GM18520 (cell line): Measurements from ENCODE around the gene ZBTB11.
A peak's percentile ranks its signal among the peaks of the same experiment; 100 is the strongest.
"Not testable (repeated sequence)": the region's sequence is repeated elsewhere in the genome, so short reads cannot be mapped to it uniquely, and the experiment has no call there.

Experiments used
- ATAC-seq: cut with Tn5 transposase; IDR thresholded peaks from one replicate; pipeline ENCODE4 v1.9.1; 2021; ENCODE audit not compliant: unreplicated experiment

The ZBTB11 gene

DNA sequence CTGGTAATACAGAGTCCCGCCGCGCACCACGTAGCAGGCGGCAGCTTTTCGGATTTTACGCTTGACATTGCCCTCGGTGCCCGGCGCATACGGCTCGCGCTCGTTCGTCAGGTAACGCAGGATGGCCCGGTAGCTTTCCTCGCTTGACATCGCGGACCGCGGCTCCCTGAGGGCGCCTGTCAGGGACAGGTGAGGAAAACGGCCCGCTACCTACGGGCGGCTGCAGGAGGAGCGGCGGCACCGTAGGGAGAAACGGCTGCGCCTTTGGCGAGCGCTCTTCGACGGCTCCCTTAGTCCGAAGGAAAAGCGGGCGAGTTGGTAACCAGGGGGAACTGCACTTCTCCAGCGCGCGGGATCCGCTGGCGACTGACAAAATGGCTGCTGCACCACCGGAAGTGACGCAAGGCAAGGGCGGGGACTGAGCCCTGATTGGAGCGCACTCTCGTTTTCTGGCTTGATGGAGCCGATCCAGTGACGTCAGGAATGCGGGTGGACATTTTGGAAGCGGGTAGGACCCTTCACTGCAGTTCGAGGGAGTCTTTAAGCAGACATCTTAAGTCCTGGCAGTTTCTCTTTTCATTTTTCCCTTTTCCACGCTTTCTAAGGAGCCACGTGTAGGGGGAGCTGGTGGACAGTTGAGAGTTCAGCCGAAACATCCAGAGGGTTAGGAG, at the start of gene ZBTB11:
Gene ZBTB11, minus strand, starts transcription at position 368 of the 671 bp plus-strand sequence. Its CDS starts 218 bp downstream, at position 150.
- peak; percentile 66 for ATAC-seq

DNA sequence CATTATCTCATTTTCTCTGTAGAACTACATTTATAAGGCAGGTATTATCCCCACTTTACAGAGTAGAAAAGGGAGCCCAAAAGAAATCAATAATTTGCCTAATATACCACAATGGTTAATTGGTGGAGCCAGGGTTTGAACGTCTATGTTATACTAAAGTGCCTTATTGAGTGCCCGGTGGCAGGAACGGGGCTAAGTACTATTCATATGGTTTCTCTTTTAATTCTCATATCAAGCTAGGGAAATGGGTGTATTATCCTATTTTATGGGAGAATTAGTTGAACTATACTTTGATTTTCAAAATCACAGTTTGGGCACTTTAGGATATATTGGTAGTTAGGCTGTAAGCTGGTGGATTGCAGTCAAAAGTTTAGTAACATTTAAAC, 49.0 kb upstream of the ZBTB11 start:
- no peak for ATAC-seq

- ATAC-seq = no peak
Observed at GRCh38 chr3:101725194-101725889, 48.4 kb upstream of the ZBTB11 start.

DNA sequence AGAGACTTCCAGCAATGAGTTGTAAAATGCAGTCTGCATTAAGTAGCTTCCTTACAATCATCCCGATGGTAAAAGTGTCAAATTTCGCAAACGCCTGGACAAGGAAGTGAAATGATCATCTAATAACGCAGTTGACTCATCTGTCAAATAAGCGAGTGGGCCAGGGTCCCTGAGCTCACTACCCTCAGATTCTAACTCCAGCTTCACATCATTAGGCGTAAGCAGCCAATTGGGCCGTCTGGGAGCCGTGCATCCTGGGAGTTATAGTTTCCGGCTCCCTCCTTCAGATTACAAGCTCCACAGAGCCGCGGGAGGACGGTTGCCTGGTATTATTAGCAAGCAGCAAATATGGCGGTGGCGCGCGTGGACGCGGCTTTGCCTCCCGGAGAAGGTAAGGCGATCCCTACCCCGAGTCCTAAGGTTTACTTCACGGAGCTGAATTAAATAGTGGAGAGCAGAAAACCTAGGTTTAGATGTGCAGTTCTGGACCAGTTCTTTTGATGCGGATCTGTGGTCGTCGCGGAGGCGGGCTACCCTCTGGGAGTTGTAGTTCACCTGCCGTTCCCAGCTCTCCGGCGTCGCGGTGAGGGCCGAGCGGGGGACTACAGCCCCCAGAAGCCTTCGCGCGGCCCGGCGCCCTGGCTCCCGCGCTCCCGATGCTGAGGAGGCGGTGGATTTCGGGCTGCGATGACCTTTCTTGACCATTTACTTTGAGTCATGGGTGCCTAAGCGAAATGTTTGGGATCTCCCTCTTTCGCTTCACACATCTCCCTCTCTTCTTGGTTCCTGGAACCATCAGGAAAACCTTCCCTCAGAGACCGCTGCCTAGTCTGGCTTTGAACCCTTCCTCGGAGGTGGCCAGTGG, 47.6 kb upstream of the ZBTB11 start, which contains the start of gene CEP97:
Gene CEP97, plus strand, starts transcription at position 286 of the 865 bp plus-strand sequence. Its CDS starts 63 bp downstream, at position 349.
- ATAC-seq = peak; percentile 77

- peak; percentile 44 for ATAC-seq
Observed at GRCh38 chr3:101722394-101723173, 45.7 kb upstream of the ZBTB11 start.

GRCh38 chr3:101720851-101721840, 44.2 kb upstream of the ZBTB11 start:
- ATAC-seq = no peak

- no peak for ATAC-seq
Observed at GRCh38 chr3:101719604-101720185, 42.8 kb upstream of the ZBTB11 start.

- ATAC-seq = no peak
Observed at GRCh38 chr3:101718455-101718854, 41.5 kb upstream of the ZBTB11 start.

DNA sequence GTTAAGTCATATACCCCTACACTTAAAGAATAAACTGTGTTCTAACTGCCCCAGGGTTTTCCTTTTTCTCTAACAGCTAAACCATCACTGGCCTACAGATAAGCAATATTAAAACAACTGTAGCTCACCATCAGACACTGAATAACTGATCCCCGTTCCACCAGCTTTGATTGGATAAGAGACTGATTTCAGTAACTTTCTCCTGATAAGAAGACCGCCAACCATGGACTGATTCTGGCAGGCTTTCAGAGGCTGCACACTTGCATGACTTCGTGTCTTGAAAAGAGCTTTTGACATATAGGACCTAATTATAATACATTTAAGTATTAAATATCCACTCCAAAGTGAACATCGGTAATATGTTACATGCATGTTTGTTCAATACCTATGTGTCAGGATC, 32.2 kb upstream of the ZBTB11 start:
- ATAC-seq = no peak

DNA sequence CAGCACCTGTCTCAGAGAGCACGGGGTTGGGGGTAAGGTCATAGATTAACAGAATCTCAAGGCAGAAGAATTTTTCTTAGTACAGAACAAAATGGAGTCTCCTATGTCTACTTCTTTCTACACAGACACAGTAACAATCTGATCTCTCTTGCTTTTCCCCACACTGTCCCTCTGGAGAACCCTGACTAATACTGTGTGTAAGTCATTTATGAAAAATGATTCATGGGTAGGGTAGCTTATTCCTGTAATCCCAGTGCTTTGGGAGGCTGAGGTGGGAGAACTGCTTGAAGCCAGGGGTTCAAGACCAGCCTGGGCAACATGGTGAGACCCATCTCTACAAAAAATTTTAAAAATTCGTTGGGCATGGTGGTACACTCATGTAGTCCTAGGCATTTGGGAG, 27.7 kb upstream of the ZBTB11 start:
- ATAC-seq = not testable (repeated sequence)

- ATAC-seq = no peak
Observed at GRCh38 chr3:101703169-101703568, 26.2 kb upstream of the ZBTB11 start.

DNA sequence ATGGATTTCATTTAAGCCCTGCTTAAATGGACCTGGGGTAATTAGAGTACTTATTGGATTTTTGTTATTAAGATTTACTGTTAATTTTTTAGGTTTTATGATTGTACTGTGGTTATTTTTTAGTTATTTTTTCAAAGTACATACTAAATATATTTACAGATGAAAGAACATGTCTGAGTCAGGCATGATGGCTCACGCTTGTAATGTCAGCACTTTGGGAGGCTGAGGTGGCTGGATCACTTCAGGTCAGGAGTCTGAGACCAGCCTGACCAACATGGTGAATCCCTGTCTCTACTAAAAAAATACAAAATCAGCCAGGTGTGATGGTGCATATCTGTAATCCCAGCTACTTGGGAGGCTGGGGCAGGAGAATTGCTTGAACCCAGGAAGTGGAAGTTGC, 25.8 kb upstream of the ZBTB11 start:
- no peak for ATAC-seq

GRCh38 chr3:101701696-101702634, 25.0 kb upstream of the ZBTB11 start:
- no peak for ATAC-seq

DNA sequence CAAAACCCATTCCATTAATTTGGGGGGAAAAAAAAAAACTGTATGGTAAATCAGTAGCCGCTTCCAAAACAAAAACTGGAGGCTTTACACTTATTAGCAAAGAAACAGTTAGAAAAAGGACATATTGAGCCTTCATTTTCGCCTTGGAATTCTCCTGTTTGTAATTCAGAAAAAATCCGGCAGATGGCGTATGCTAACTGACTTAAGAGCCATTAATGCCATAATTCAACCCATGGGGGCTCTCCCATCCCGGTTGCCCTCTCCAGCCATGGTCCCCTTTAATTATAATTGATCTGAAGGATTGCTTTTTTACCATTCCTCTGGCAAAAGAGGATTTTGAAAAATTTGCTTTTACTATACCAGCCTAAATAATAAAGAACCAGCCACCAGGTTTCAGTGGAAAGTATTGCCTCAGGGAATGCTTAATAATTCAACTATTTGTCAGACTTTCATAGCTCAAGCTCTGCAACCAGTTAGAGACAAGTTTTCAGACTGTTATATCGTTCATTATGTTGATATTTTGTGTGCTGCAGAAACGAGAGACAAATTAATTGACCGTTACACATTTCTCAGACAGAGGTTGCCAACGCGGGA, 18.9 kb upstream of the ZBTB11 start:
- ATAC-seq = no peak

DNA sequence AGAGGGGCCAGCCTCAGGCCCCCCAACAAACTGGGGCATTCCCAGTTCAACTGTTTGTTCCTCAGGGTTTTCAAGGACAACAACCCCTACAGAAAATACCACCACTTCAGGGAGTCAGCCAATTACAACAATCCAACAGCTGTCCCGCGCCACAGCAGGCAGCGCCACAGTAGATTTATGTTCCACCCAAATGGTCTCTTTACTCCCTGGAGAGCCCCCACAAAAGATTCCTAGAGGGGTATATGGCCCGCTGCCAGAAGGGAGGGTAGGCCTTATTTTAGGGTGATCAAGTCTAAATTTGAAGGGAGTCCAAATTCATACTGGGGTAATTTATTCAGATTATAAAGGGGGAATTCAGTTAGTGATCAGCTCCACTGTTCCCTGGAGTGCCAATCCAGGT, 17.9 kb upstream of the ZBTB11 start:
- ATAC-seq = not testable (repeated sequence)

- not testable (repeated sequence) for ATAC-seq
Observed at GRCh38 chr3:101693540-101693939, 16.6 kb upstream of the ZBTB11 start.
